WTC11 (cell line): ENCODE results near the gene KIAA1143. TPM values are rescaled to one million over a fixed set of nuclear protein-coding genes. Genes with fewer than 3 reads are reported as not detected.

ENCODE experiments used
- CREM ChIP-seq: sonication (generic); formaldehyde crosslinking; IDR thresholded peaks from 2 replicates; pipeline ENCODE4 v1.8.1; 2022; ENCODE audit warnings: mild to moderate bottlenecking, missing genetic modification reagents, moderate library complexity
- RELA ChIP-seq: sonication (generic); formaldehyde crosslinking; IDR thresholded peaks from 2 replicates; pipeline ENCODE4 v1.8.1; 2022; ENCODE audit warnings: missing genetic modification reagents, mild to moderate bottlenecking, borderline replicate concordance
- TP53 ChIP-seq: sonication (generic); formaldehyde crosslinking; IDR thresholded peaks from 2 replicates; pipeline ENCODE4 v1.8.1; 2023; ENCODE audit warnings: mild to moderate bottlenecking, missing genetic modification reagents
- ZNF138 ChIP-seq: sonication (generic); formaldehyde crosslinking; conservative IDR thresholded peaks from 2 replicates; pipeline ENCODE4 v1.8.1; 2022; ENCODE audit warnings: mild to moderate bottlenecking, moderate library complexity, missing genetic modification reagents
- ZNF232 ChIP-seq: sonication (generic); formaldehyde crosslinking; IDR thresholded peaks from 2 replicates; pipeline ENCODE4 v1.8.0; 2022; ENCODE audit warnings: mild to moderate bottlenecking, missing genetic modification reagents
- ZNF416 ChIP-seq: fragments of 250-450 bp; sonication (Bioruptor Pico); IDR thresholded peaks from 2 replicates; pipeline ENCODE4 v1.9.0; 2021; ENCODE audit warnings: mild to moderate bottlenecking, inconsistent platforms
- total RNA-seq: library from RNA; stranded (reverse); gene quantifications from 3 replicates; pipeline ENCODE4 v1.2.3, GENCODE V29; 2021
- TF ChIP-seq, protein P1 (sequence below): sonication (generic); formaldehyde crosslinking; IDR thresholded peaks from 2 replicates; pipeline ENCODE4 v1.8.0; 2022; ENCODE audit warnings: mild to moderate bottlenecking, missing genetic modification reagents
- TF ChIP-seq, protein P2 (sequence below): sonication (generic); formaldehyde crosslinking; IDR thresholded peaks from 2 replicates; pipeline ENCODE4 v1.8.0; 2023; ENCODE audit warnings: missing genetic modification reagents, mild to moderate bottlenecking, borderline replicate concordance
- TF ChIP-seq, protein P3 (sequence below): sonication (generic); formaldehyde crosslinking; conservative IDR thresholded peaks from 2 replicates; pipeline ENCODE4 v1.8.1; 2022; ENCODE audit warnings: mild to moderate bottlenecking, missing genetic modification reagents

Gene KIAA1143
- total RNA-seq, 1 experiment from 2014 or later = 55.6 TPM

- TF ChIP-seq, protein P1, sequence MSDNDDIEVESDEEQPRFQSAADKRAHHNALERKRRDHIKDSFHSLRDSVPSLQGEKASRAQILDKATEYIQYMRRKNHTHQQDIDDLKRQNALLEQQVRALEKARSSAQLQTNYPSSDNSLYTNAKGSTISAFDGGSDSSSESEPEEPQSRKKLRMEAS (CRISPR knock-in tag) = peak; percentile 76
- TF ChIP-seq RELA (CRISPR knock-in tag) = no peak
- TF ChIP-seq, protein P2, sequence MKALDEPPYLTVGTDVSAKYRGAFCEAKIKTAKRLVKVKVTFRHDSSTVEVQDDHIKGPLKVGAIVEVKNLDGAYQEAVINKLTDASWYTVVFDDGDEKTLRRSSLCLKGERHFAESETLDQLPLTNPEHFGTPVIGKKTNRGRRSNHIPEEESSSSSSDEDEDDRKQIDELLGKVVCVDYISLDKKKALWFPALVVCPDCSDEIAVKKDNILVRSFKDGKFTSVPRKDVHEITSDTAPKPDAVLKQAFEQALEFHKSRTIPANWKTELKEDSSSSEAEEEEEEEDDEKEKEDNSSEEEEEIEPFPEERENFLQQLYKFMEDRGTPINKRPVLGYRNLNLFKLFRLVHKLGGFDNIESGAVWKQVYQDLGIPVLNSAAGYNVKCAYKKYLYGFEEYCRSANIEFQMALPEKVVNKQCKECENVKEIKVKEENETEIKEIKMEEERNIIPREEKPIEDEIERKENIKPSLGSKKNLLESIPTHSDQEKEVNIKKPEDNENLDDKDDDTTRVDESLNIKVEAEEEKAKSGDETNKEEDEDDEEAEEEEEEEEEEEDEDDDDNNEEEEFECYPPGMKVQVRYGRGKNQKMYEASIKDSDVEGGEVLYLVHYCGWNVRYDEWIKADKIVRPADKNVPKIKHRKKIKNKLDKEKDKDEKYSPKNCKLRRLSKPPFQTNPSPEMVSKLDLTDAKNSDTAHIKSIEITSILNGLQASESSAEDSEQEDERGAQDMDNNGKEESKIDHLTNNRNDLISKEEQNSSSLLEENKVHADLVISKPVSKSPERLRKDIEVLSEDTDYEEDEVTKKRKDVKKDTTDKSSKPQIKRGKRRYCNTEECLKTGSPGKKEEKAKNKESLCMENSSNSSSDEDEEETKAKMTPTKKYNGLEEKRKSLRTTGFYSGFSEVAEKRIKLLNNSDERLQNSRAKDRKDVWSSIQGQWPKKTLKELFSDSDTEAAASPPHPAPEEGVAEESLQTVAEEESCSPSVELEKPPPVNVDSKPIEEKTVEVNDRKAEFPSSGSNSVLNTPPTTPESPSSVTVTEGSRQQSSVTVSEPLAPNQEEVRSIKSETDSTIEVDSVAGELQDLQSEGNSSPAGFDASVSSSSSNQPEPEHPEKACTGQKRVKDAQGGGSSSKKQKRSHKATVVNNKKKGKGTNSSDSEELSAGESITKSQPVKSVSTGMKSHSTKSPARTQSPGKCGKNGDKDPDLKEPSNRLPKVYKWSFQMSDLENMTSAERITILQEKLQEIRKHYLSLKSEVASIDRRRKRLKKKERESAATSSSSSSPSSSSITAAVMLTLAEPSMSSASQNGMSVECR (CRISPR knock-in tag) = 0 out of 2 replicates have a peak, but pooled peaks have one; percentile 38
- no peak for TF ChIP-seq ZNF416 (CRISPR knock-in tag)
- TF ChIP-seq TP53 (CRISPR knock-in tag) = no peak
- no peak for TF ChIP-seq ZNF232 (CRISPR knock-in tag)
- peak; percentile 95 for TF ChIP-seq CREM (CRISPR knock-in tag)
- no peak for TF ChIP-seq ZNF138 (CRISPR knock-in tag)
- TF ChIP-seq, protein P3, sequence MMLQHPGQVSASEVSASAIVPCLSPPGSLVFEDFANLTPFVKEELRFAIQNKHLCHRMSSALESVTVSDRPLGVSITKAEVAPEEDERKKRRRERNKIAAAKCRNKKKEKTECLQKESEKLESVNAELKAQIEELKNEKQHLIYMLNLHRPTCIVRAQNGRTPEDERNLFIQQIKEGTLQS (CRISPR knock-in tag) = no peak
Measured at GRCh38 chr3:44712455-44713075, 48.9 kb downstream of the KIAA1143 start, which contains the start of gene ZNF502 (continued).

Other genes with a start within 250 kb of the KIAA1143 start
- 8.3 to 9.4 TPM (median 8.9 TPM) in 3 replicates for gene ZKSCAN7, start 206.4 kb downstream of the KIAA1143 start, total RNA-seq
- 7.8 to 11.0 TPM (median 9.0 TPM) in 3 replicates for gene ZNF660, start 176.7 kb downstream of the KIAA1143 start, total RNA-seq
- 16.4 to 19.8 TPM (median 16.4 TPM) in 3 replicates for gene ZNF197, start 136.6 kb downstream of the KIAA1143 start, total RNA-seq
- 11.1 to 17.2 TPM (median 13.9 TPM) in 3 replicates for gene ZNF35, start 112.9 kb downstream of the KIAA1143 start, total RNA-seq
- 2.6 to 3.6 TPM (median 3.4 TPM) in 3 replicates for gene ZNF502, start 49.0 kb downstream of the KIAA1143 start, total RNA-seq
- gene ZNF501, start 32.0 kb downstream of the KIAA1143 start, total RNA-seq = 8.8 to 9.0 TPM (median 8.8 TPM) in 3 replicates
- gene KIF15, start 175 bp upstream of the KIAA1143 start, total RNA-seq = 18.4 to 23.7 TPM (median 21.1 TPM) in 3 replicates
- 15.0 to 20.1 TPM (median 16.6 TPM) in 3 replicates for gene TMEM42, start 100.3 kb upstream of the KIAA1143 start, total RNA-seq
- not detected in 3 replicates for gene TGM4, start 113.0 kb upstream of the KIAA1143 start, total RNA-seq
- 57.7 to 59.1 TPM (median 58.0 TPM) in 3 replicates for gene ZDHHC3, start 214.6 kb upstream of the KIAA1143 start, total RNA-seq
- 85.7 to 96.4 TPM (median 93.0 TPM) in 3 replicates for gene EXOSC7, start 214.6 kb upstream of the KIAA1143 start, total RNA-seq